Small intestine (tissue), 7 donors: ENCODE data around the gene AIG1. TPM values are rescaled to one million over a fixed set of nuclear protein-coding genes. Genes with fewer than 3 reads are reported as not detected.
"Not testable (repeated sequence)": the region's sequence is repeated elsewhere in the genome, so short reads cannot be mapped to it uniquely, and the experiment has no call there.

Experiments
- DNase-seq, 2 donors: peaks; one replicate each; pipeline versions ENCODE4 v3.0.0 to v3.0.0-alpha.2; 2013
- FAIRE-seq: peaks from 2 replicates; lab custom pipeline; 2012; peaks lifted over from hg19 to GRCh38; lab: Jason Lieb, UNC
- H3K27ac ChIP-seq, 3 donors: one replicate each; pipeline ENCODE4 v1.5.1; 2013; ENCODE audit warnings: low read length in 2 of 3, mild to moderate bottlenecking in 2 of 3, control low read depth in 1 of 3, inconsistent platforms in 1 of 3, low read depth in 1 of 3, moderate library complexity in 1 of 3
- H3K27me3 ChIP-seq, 3 donors: one replicate each; pipeline ENCODE4 v1.6.1; 2013; ENCODE audit warnings: low read length in 3 of 3, inconsistent platforms in 1 of 3; ENCODE audit not compliant: control insufficient read depth in 3 of 3, insufficient read depth in 3 of 3
- H3K36me3 ChIP-seq, 3 donors: one replicate each; pipeline ENCODE4 v1.6.1; 2013; ENCODE audit warnings: low read length in 3 of 3, inconsistent platforms in 1 of 3, low read depth in 1 of 3, mild to moderate bottlenecking in 1 of 3, moderate library complexity in 1 of 3; ENCODE audit not compliant: control insufficient read depth in 3 of 3, insufficient read depth in 2 of 3
- H3K4me1 ChIP-seq, 3 donors: one replicate each; pipeline ENCODE4 v1.6.1; 2013; ENCODE audit warnings: low read length in 2 of 3, inconsistent platforms in 1 of 3, low read depth in 1 of 3, mild to moderate bottlenecking in 1 of 3, moderate library complexity in 1 of 3; ENCODE audit not compliant: control insufficient read depth in 3 of 3, insufficient read depth in 2 of 3
- H3K4me3 ChIP-seq, 3 donors: one replicate each; pipeline ENCODE4 v1.5.1; 2013; ENCODE audit warnings: low read length in 3 of 3, control low read depth in 1 of 3, inconsistent platforms in 1 of 3, low read depth in 1 of 3, mild to moderate bottlenecking in 1 of 3, moderate library complexity in 1 of 3
- H3K9me3 ChIP-seq, 2 donors: one replicate each; pipeline ENCODE4 v1.6.1; 2013; ENCODE audit warnings: low read depth in 1 of 2, low read length in 1 of 2; ENCODE audit not compliant: control insufficient read depth in 2 of 2, insufficient read depth in 1 of 2
- WGBS, 3 donors: extraction: QIAGEN DNeasy Blood & Tissue Kit; methylation state at CpG; one replicate each; pipeline ENCODE4 v1.1.7; 2013; 5-methylcytosine and 5-hydroxymethylcytosine counted together
- polyA plus RNA-seq, 4 donors: library from polyadenylated mRNA; stranded (reverse) in 3 of 4; unstranded in 1 of 4; fragments of 200-250 nt in 3 of 4; fragments of 120-200 nt in 1 of 4; gene quantifications; one replicate each; pipeline versions ENCODE4 v1.2.1 to v1.2.3, GENCODE V29; 2013
- donor health status: healthy with polysubstance abuse.
- donor health status: control.
- donor health status: control.
- donor health status: Bipolar disorder and iron deficiency.
- donor health status: healthy.

Gene AIG1
- polyA plus RNA-seq, 4 donors: 56.6 to 244 (median 79.0) TPM

DNA sequence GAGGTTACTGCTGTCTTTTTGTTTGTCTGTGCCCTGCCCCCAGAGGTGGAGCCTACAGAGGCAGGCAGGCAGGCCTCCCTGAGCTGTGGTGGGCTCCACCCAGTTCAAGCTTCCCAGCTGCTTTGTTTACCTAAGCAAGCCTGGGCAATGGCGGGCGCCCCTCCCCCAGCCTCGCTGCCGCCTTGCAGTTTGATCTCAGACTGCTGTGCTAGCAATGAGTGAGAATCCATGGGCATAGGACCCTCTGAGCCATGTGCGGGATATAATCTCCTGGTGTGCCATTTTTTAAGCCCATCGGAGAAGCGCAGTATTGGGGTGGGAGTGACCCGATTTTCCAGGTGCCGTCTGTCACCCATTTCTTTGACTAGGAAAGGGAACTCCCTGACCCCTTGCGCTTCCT lies 247.1 kb downstream of the AIG1 start:
- H3K4me3 ChIP-seq, H3K4me1 ChIP-seq, H3K27me3 ChIP-seq, FAIRE-seq, DNase-seq, H3K9me3 ChIP-seq, H3K36me3 ChIP-seq, H3K27ac ChIP-seq: not testable (repeated sequence)
- 93 to 99% (median 97%) methylated on average over 6 to 10 of the region's 10 CpGs for WGBS, 3 donors

DNA sequence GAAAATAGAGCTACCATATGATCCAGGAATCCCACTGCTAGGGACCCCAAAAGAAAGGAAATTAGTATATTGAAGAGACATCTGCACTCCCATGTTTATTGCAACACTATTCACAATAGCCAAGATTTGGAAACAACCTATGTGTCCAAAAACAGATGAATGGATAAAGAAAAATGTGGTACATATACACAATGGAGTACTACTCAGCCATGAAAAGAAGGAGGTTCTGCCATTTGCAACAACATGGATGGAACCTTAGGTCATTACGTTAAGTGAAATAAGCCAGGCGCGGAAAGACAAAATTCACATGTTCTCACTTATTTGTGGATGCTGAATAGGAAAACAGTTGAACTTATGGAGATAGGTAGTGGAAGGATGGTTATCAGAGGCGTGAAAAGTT lies 252.5 kb downstream of the AIG1 start:
- no peak overlapping the region for H3K27ac ChIP-seq
- H3K4me1 ChIP-seq: no peaks in the 10 kb centered on the region
- FAIRE-seq (no peak), DNase-seq (no peak)
- no peak overlapping the region for H3K4me3 ChIP-seq
- no peaks in the 10 kb centered on the region for H3K27me3 ChIP-seq
- 96 to 97% (median 97%) methylated on average over 4 of the region's 4 CpGs for WGBS, 3 donors
- no peaks in the 10 kb centered on the region for H3K36me3 ChIP-seq
- H3K9me3 ChIP-seq: peaks cover 0 to 6% of the 10 kb centered on the region in 2 donors

DNA sequence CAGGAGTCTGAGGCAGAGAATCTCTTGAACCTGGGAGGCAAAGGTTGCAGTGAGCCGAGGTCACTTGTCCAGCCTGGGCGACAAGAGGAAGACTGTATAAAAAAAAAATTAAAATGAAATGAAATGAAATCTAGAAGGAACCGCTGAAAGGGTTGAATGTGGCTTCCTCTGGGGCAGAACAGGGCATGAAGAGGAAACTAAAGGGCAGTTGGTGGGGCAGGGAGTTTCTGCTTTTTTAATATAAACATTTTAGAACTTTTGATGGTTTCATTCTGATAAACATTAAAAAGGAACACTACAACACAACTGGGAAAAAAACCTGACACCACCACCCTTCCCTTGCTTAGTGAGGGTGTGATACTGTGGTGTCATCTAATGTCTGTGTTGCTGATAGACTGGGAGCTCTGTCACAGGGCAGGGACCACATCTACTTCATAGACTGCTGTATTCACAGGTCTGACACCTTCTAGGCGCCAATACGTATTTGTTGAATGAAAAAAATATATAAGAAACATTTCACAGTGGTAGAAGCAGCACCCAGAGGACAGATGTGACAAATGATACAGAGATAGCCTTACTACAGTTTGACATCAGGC lies 260.9 kb downstream of the AIG1 start:
- FAIRE-seq (no peak), DNase-seq (no peak)
- Histone ChIP-seq H3K27ac (no peak overlapping the region), H3K4me3 (no peak overlapping the region), H3K27me3 (no peaks in the 10 kb centered on the region), H3K9me3 (no peaks in the 10 kb centered on the region), H3K36me3 (no peaks in the 10 kb centered on the region), H3K4me1 (no peaks in the 10 kb centered on the region)
- 85 to 88% (median 86%) methylated on average over 5 of the region's 5 CpGs for WGBS, 3 donors

DNA sequence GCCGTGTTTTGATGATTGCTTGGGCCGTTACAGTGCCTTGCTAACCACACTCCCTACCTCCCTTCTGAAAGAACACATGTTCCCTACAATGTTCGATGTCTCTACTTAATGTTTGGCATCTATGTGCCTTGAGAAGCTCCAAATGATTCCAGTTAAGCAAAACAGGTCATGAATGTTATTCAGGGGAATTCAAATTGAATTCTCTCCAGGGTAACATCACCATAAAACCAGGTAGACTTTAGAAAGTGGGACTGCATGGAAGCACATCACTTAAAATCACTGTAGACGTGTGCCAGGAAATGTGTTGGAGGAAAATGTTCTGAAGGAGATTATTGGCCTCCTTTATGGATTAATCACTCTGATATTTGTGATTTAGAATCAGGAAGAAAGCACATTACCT lies 261.7 kb downstream of the AIG1 start:
- Histone ChIP-seq H3K4me1 (no peaks in the 10 kb centered on the region), H3K9me3 (no peaks in the 10 kb centered on the region), H3K36me3 (no peaks in the 10 kb centered on the region), H3K4me3 (no peak overlapping the region), H3K27ac (no peak overlapping the region), H3K27me3 (no peaks in the 10 kb centered on the region)
- FAIRE-seq (no peak), DNase-seq (no peak)
- 73 to 92% (median 83%) methylated on average over 4 of the region's 4 CpGs for WGBS, 3 donors

GRCh38 chr6:143323729-143324470 lies 263.2 kb downstream of the AIG1 start:
- Histone ChIP-seq H3K4me3 (no peak overlapping the region), H3K4me1 (no peaks in the 10 kb centered on the region), H3K9me3 (no peaks in the 10 kb centered on the region), H3K27me3 (no peaks in the 10 kb centered on the region), H3K27ac (no peak overlapping the region), H3K36me3 (no peaks in the 10 kb centered on the region)
- WGBS, 3 donors: 74 to 85% (median 84%) methylated on average over 3 of the region's 3 CpGs
- DNase-seq: peak in 1 of 2 donors; percentile 40
- FAIRE-seq: no peak

DNA sequence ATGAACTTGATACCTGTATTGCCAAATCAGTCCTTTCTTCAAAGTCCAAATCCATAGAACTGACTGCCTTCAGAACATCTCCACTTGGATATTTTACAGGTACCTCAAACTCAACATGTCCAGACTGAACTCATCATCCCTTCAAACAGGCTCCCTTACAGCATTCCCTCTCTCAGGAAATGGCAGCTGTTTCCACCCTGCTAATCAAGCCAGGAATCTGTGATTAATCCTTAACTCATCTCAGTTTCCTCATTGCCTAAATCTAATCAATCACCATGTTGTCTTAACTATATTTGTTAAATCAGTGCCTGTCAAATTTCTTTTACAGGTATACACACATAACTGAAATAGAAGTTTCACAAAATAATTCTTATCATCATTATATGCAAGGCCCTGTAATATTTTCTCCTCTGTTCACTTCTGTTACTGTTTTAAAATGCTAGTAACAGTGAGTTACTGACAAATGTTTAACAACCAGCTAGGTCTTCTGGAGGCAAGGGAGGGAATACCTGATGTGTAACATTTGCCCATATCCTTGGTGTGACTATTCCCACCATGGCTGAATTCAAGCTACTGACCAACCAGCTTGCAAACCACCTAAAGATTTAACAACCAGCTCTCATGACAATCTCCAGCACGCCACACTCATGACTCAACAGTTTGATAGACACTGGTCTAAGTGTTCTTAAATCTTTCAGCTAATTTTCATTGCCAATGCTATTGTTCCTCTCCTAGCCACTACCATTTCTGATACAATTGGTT lies 264.9 kb downstream of the AIG1 start:
- no peak overlapping the region for H3K27ac ChIP-seq
- H3K4me1 ChIP-seq: no peaks in the 10 kb centered on the region
- no peaks in the 10 kb centered on the region for H3K27me3 ChIP-seq
- FAIRE-seq (no peak), DNase-seq (no peak)
- WGBS, 3 donors: 81 to 87% (median 86%) methylated on average over 1 of the region's 1 CpG
- no peaks in the 10 kb centered on the region for H3K36me3 ChIP-seq
- no peak overlapping the region for H3K4me3 ChIP-seq
- no peaks in the 10 kb centered on the region for H3K9me3 ChIP-seq

DNA sequence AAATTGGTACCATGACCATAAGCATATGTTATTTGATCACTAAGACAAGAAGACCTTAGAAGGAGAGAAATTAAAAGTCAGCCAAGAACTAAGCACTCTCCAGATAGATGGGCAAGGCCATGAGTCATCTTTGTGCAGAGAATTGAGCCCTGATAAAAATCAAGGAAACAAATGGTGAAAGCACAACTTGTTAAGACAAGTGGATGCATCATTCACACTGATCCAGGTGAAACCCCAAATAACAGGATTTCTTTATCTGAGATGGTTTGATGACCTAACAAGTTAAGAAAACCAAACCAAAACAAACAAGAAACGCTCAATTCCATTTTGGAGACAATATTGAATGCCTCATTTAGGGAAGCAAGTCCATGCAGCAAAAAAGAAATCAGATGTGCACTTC lies 268.2 kb downstream of the AIG1 start:
- 81 to 87% (median 86%) methylated on average over 1 of the region's 1 CpG for WGBS, 3 donors
- Histone ChIP-seq H3K27me3 (no peaks in the 10 kb centered on the region), H3K4me3 (no peak overlapping the region), H3K4me1 (no peaks in the 10 kb centered on the region), H3K9me3 (no peaks in the 10 kb centered on the region), H3K27ac (no peak overlapping the region), H3K36me3 (peaks cover 0 to 4% (median 0%) of the 10 kb centered on the region in 3 donors)
- FAIRE-seq (no peak), DNase-seq (no peak)

DNA sequence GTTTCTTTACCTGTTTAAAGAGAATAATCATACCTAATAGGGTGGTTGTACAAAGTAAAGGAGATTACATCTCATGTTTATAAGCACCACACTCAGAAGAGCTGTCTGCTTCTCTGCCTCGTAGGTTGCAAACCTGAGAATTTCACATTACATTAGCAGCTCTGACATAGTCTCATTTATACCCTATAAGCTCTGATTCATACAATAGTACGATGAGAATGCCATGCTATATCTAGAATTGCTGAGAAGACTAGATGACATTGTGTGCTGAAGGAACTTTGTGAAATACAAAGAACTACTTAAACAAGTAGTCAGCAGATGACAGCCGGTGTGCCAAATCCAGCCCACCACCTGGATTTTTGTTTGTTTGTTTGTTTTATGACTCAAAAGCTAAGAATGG lies 268.6 kb downstream of the AIG1 start:
- Histone ChIP-seq H3K9me3 (no peaks in the 10 kb centered on the region), H3K4me3 (no peak overlapping the region), H3K27me3 (no peaks in the 10 kb centered on the region), H3K36me3 (peaks cover 0 to 7% (median 0%) of the 10 kb centered on the region in 3 donors), H3K27ac (no peak overlapping the region), H3K4me1 (no peaks in the 10 kb centered on the region)
- 90 to 96% (median 92%) methylated on average over 3 of the region's 3 CpGs for WGBS, 3 donors
- DNase-seq (no peak), FAIRE-seq (no peak)
